ENCODE data around the gene C20orf141.

C20orf141 gene

GRCh38 chr20:2799688-2800520 lies 14.9 kb upstream of the C20orf141 start:
- DNase-seq (ENCODE audit: low spot score), result peak; percentile 66
- Histone ChIP-seq H3K27ac (no peak overlapping the region), H3K4me3 (peak overlapping the region; percentile 67)
- TF ChIP-seq CTCF (IDR thresholded peaks at IDR 0.05), result no peak

- no peak within 1 kb of the TSS for H3K27ac ChIP-seq
- peak; percentile 72 for DNase-seq (ENCODE audit: low spot score)
Measured at GRCh38 chr20:2800521-2801285, 14.1 kb upstream of the C20orf141 start, which contains the start of gene CPXM1. Gene CPXM1, minus strand, starts transcription at chr20:2800627. Its CDS starts 55 bp downstream, at chr20:2800572.

GRCh38 chr20:2801286-2801728 lies 13.5 kb upstream of the C20orf141 start:
- peak; percentile 46 for DNase-seq (ENCODE audit: low spot score)
- TF ChIP-seq CTCF (IDR thresholded peaks at IDR 0.05), result no peak
- H3K4me3 ChIP-seq, result no peak overlapping the region
- no peak overlapping the region for H3K27ac ChIP-seq

More at GRCh38 chr20:2800521-2801285, 14.1 kb upstream of the C20orf141 start, which contains the start of gene CPXM1:
- peak within 1 kb of the TSS; percentile 67 for H3K4me3 ChIP-seq
- TF ChIP-seq CTCF (IDR thresholded peaks at IDR 0.05), result no peak

GRCh38 chr20:2804041-2804828 lies 10.6 kb upstream of the C20orf141 start:
- no peak for TF ChIP-seq CTCF (IDR thresholded peaks at IDR 0.05)
- Histone ChIP-seq H3K4me3 (no peak overlapping the region), H3K27ac (no peak overlapping the region)
- peak; percentile 19 for DNase-seq (ENCODE audit: low spot score)

GRCh38 chr20:2804852-2805688 lies 9.7 kb upstream of the C20orf141 start:
- no peak for TF ChIP-seq CTCF (IDR thresholded peaks at IDR 0.05)
- peak; percentile 64 for DNase-seq (ENCODE audit: low spot score)
- Histone ChIP-seq H3K4me3 (no peak overlapping the region), H3K27ac (no peak overlapping the region)
